GM18909 (cell line): ENCODE data around the gene TMEM183A.

ENCODE experiments used
- ATAC-seq: cut with Tn5 transposase; IDR thresholded peaks from one replicate; pipeline ENCODE4 v1.9.1; 2021; ENCODE audit warnings: mild to moderate bottlenecking; ENCODE audit not compliant: unreplicated experiment, poor library complexity

The TMEM183A gene

GRCh38 chr1:203028067-203028783, 21.1 kb downstream of the TMEM183A start:
- ATAC-seq: no peak

- ATAC-seq: no peak
These were observed 21.8 kb downstream of the TMEM183A start for GRCh38 chr1:203028784-203029553.

- ATAC-seq: no peak
These were observed 24.3 kb downstream of the TMEM183A start for GRCh38 chr1:203031467-203031866.

GRCh38 chr1:203033287-203033686, 26.1 kb downstream of the TMEM183A start:
- ATAC-seq: no peak

- ATAC-seq: no peak
These were observed 26.7 kb downstream of the TMEM183A start for GRCh38 chr1:203033917-203034316.

GRCh38 chr1:203034422-203035110, 27.4 kb downstream of the TMEM183A start:
- ATAC-seq: no peak

- no peak for ATAC-seq
These were observed 28.2 kb downstream of the TMEM183A start for GRCh38 chr1:203035111-203036000.

- no peak for ATAC-seq
These were observed 29.0 kb downstream of the TMEM183A start for GRCh38 chr1:203036135-203036534.

- ATAC-seq: no peak
These were observed 29.4 kb downstream of the TMEM183A start for GRCh38 chr1:203036537-203036936.

- no peak for ATAC-seq
These were observed 30.5 kb downstream of the TMEM183A start for GRCh38 chr1:203037509-203038190.

- ATAC-seq: peak; percentile 60
These were observed 31.1 kb downstream of the TMEM183A start for GRCh38 chr1:203038217-203038741.

GRCh38 chr1:203038891-203039608, 31.9 kb downstream of the TMEM183A start:
- ATAC-seq: no peak

- ATAC-seq: no peak
These were observed 32.7 kb downstream of the TMEM183A start for GRCh38 chr1:203039609-203040512.

- ATAC-seq: no peak
These were observed 33.5 kb downstream of the TMEM183A start for GRCh38 chr1:203040513-203041275.

- ATAC-seq: no peak
These were observed 34.3 kb downstream of the TMEM183A start for GRCh38 chr1:203041351-203041932.

GRCh38 chr1:203043830-203044545, 36.8 kb downstream of the TMEM183A start:
- ATAC-seq: no peak
